ENCODE data around the gene CD59.

GRCh38 chr11:33691066-33691864 is 45.0 kb downstream of the CD59 start:
- TF ChIP-seq CTCF (IDR thresholded peaks at IDR 0.05; ENCODE audit: borderline replicate concordance, extremely low read depth, low read length, poor library complexity, severe bottlenecking) (no peak), EZH2 (IDR thresholded peaks at IDR 0.05; ENCODE audit: borderline replicate concordance, low read depth, low read length, severe bottlenecking) (no peak)

All from DND-41 (cell line).